ENCODE results near the gene MBTPS1. TPM values are rescaled to one million over a fixed set of nuclear protein-coding genes. Genes with fewer than 3 reads are reported as not detected.

MBTPS1 gene
- total and polyA plus RNA-seq, 12 donors, result 61.5 to 132 (median 83.6) TPM

DNA sequence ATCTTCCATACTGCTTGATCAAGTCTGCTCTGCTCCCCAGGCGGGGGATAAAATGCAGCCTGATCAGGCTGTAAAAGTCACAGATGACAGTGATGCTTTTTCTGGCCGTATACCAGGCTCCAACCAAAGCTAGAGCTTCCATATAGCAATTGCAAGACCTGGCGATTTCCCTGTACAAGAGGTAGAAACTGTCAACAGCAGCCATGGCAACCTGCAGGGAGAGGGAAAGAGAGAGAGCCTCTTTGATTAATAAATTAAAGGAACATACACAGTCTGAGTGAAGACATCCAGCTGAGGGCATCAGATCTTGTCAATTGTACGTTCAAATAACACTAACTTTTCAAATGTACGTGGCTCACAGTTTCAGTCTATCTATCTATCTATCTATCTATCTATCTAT is 14.4 kb upstream of the MBTPS1 start:
- H3K27ac ChIP-seq, result no peak overlapping the region

DNA sequence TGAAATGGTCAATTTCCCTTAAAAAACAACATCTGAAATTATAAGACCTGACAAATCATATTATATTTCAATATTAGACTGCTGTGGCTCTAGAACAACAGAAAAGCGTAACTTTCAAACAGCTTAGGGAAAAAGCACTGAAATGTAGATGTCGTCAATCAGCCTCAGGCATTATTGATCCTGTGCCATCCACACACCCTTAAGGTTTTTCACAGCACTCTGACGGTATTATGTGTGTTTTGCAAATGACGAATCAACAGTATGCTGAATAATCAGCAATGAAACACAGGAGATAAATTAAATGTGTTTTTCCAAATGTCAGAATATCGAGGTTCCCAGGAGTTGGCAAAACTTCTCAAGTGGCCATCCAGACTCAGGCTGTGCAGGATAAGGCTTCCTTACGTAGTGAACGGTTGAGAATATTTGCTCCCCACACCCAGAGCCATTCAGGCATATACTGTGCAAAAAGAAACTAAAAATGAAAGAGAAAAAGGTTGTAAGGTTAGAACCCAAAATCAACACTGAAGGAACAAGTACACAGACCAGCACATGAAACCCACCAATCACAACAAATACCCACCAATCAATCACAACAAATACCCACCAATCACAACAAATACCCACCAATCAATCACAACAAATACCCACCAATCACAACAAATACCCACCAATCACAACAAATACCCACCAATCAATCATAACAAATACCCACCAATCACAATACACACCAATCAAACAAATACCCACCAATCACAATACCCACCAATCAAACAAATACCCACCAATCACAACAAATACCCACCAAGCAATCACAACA is 7.7 kb upstream of the MBTPS1 start:
- WGBS, 4 donors, result 89 to 94% (median 90%) methylated on average over 7 of the region's 7 CpGs
- Histone ChIP-seq H3K4me1 (replicated peaks in 1 of 2) (no peaks in the 10 kb centered on the region), H3K9me3 (replicated peaks in 1 of 3) (no peaks in the 10 kb centered on the region), H3K27me3 (no peaks in the 10 kb centered on the region), H3K4me3 (no peak overlapping the region), H3K27ac (no peak overlapping the region), H3K36me3 (replicated peaks in 1 of 2) (peaks cover 0 to 27% of the 10 kb centered on the region in 2 donors)
- TF ChIP-seq, protein P1, sequence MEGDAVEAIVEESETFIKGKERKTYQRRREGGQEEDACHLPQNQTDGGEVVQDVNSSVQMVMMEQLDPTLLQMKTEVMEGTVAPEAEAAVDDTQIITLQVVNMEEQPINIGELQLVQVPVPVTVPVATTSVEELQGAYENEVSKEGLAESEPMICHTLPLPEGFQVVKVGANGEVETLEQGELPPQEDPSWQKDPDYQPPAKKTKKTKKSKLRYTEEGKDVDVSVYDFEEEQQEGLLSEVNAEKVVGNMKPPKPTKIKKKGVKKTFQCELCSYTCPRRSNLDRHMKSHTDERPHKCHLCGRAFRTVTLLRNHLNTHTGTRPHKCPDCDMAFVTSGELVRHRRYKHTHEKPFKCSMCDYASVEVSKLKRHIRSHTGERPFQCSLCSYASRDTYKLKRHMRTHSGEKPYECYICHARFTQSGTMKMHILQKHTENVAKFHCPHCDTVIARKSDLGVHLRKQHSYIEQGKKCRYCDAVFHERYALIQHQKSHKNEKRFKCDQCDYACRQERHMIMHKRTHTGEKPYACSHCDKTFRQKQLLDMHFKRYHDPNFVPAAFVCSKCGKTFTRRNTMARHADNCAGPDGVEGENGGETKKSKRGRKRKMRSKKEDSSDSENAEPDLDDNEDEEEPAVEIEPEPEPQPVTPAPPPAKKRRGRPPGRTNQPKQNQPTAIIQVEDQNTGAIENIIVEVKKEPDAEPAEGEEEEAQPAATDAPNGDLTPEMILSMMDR (IDR thresholded peaks at IDR 0.05), result no peak
- no peak for TF ChIP-seq POLR2A (IDR thresholded peaks at IDR 0.05)
- intact Hi-C loops (cut with DNase I), result no loop called here
- no peak for DNase-seq

More for the DNA sequence above, 14.4 kb upstream of the MBTPS1 start:
- WGBS, 4 donors, result 78 to 85% (median 81%) methylated on average over 5 of the region's 5 CpGs
- Histone ChIP-seq H3K9me3 (replicated peaks in 1 of 3) (no peaks in the 10 kb centered on the region), H3K4me1 (replicated peaks in 1 of 2) (peaks cover 0 to 3% of the 10 kb centered on the region in 2 donors), H3K36me3 (replicated peaks in 1 of 2) (peaks cover 0 to 23% of the 10 kb centered on the region in 2 donors), H3K4me3 (no peak overlapping the region), H3K27me3 (no peaks in the 10 kb centered on the region)
- TF ChIP-seq, protein P1 (IDR thresholded peaks at IDR 0.05), result no peak
- no peak for TF ChIP-seq POLR2A (IDR thresholded peaks at IDR 0.05)
- intact Hi-C loops (cut with DNase I), result no loop called here
- no peak for DNase-seq

DNA sequence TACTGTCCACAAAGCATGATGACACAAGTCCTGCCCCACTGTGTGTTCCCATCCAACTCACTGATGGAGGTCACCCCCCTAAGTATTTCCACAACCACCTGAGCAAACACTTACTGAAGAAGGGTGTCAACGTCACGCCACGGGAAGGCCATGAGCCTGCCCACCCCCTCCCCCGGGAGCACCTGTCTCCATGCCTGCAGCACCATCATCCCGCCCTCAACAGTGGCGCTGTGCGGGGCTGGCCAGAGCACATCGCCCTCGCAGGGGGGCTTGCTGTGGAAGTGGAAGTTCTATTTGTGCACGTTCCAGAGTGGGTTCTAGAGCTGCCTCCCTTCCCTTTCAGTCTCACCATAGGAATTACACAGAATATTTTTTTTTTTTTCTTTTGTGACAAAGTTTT is 4.3 kb upstream of the MBTPS1 start:
- 90 to 92% (median 92%) methylated on average over 7 to 10 of the region's 10 CpGs for WGBS, 4 donors
- no peak overlapping the region for H3K4me3 ChIP-seq
- H3K27me3 ChIP-seq, result no peaks in the 10 kb centered on the region
- TF ChIP-seq, protein P1 (IDR thresholded peaks at IDR 0.05), result no peak
- no peak for TF ChIP-seq POLR2A (IDR thresholded peaks at IDR 0.05)
- peaks cover 0 to 11% of the 10 kb centered on the region in 2 donors for H3K36me3 ChIP-seq (replicated peaks in 1 of 2)
- no peaks in the 10 kb centered on the region for H3K4me1 ChIP-seq (replicated peaks in 1 of 2)
- DNase-seq, result no peak
- no peaks in the 10 kb centered on the region for H3K9me3 ChIP-seq (replicated peaks in 1 of 3)
- no peak overlapping the region for H3K27ac ChIP-seq
- intact Hi-C loops (cut with DNase I), result no loop called here

DNA sequence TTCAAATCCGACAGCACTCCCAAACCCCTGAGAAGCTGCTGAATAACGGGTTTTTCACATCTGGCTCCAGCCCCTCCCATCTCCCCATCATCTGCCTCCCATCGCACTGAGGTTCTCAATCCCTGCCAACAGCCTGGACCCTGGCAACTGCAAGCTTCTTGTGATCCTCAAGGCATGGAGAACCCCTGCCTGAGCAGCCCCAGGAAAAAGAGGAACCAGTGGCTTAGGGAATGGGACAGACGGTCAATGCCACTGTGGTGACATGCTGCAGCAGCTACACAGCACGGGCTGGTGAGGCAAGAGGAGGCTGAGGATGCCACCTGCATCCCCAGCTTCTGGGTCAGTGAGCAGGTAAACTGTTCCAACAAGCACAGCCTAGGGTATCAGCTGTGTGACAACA is 3.3 kb upstream of the MBTPS1 start:
- WGBS, 4 donors, result 71 to 83% (median 75%) methylated on average over 3 to 5 of the region's 5 CpGs

More for the DNA sequence above, 3.3 kb upstream of the MBTPS1 start:
- no peak overlapping the region for H3K4me3 ChIP-seq
- DNase-seq, result no peak
- H3K36me3 ChIP-seq (replicated peaks in 1 of 2), result peaks cover 0 to 11% of the 10 kb centered on the region in 2 donors
- no peak overlapping the region for H3K27ac ChIP-seq
- no peaks in the 10 kb centered on the region for H3K9me3 ChIP-seq (replicated peaks in 1 of 3)
- no peaks in the 10 kb centered on the region for H3K27me3 ChIP-seq
- intact Hi-C loops (cut with DNase I), result no loop called here
- H3K4me1 ChIP-seq (replicated peaks in 1 of 2), result peaks cover 4 to 9% of the 10 kb centered on the region in 2 donors
- TF ChIP-seq POLR2A (IDR thresholded peaks at IDR 0.05), result no peak
- TF ChIP-seq, protein P1 (IDR thresholded peaks at IDR 0.05), result no peak

Measured in adrenal gland (tissue), 12 donors.